ENCODE results near the gene C16orf74.
A peak's percentile ranks its signal among the peaks of the same experiment; 100 is the strongest.

The C16orf74 gene

GRCh38 chr16:85750827-85751697, at the start of gene C16orf74:
Gene C16orf74 (minus strand): TSS chr16:85751096. CDS start chr16:85735217, 15,879 bp downstream.
- no peak for DNase-seq

GRCh38 chr16:85800321-85800669, 49.4 kb upstream of the C16orf74 start:
- DNase-seq: no peak

- peak; percentile 34 to 63 for DNase-seq
Measured at GRCh38 chr16:85799497-85800320, 48.8 kb upstream of the C16orf74 start, which contains the start of the genes COX4I1 and EMC8. Gene COX4I1 (plus strand): TSS chr16:85799695. CDS start chr16:85801206, 1,511 bp downstream. Gene EMC8 (minus strand): TSS chr16:85799544. CDS start chr16:85799295, 249 bp downstream.

- no peak for DNase-seq
Measured at GRCh38 chr16:85798901-85799496, 48.1 kb upstream of the C16orf74 start.

GRCh38 chr16:85798283-85798776, 47.4 kb upstream of the C16orf74 start:
- DNase-seq: no peak

GRCh38 chr16:85796599-85796998, 45.7 kb upstream of the C16orf74 start:
- DNase-seq: no peak

- no peak for DNase-seq
Measured at GRCh38 chr16:85796152-85796551, 45.3 kb upstream of the C16orf74 start.

GRCh38 chr16:85794696-85795095, 43.8 kb upstream of the C16orf74 start:
- DNase-seq: no peak

- DNase-seq: no peak
Measured at GRCh38 chr16:85793662-85794298, 42.9 kb upstream of the C16orf74 start.

- no peak for DNase-seq
Measured at GRCh38 chr16:85789773-85790172, 38.9 kb upstream of the C16orf74 start.

GRCh38 chr16:85788819-85789218, 37.9 kb upstream of the C16orf74 start:
- DNase-seq: no peak

GRCh38 chr16:85785927-85786326, 35.0 kb upstream of the C16orf74 start:
- DNase-seq: no peak

- no peak for DNase-seq
Measured at GRCh38 chr16:85784813-85785212, 33.9 kb upstream of the C16orf74 start.

GRCh38 chr16:85783441-85783840, 32.5 kb upstream of the C16orf74 start:
- no peak for DNase-seq

GRCh38 chr16:85782451-85782850, 31.6 kb upstream of the C16orf74 start:
- no peak for DNase-seq

- DNase-seq: no peak
Measured at GRCh38 chr16:85781695-85782370, 30.9 kb upstream of the C16orf74 start.

- no peak for DNase-seq
Measured at GRCh38 chr16:85781156-85781555, 30.3 kb upstream of the C16orf74 start.

GRCh38 chr16:85780281-85780680, 29.4 kb upstream of the C16orf74 start:
- no peak for DNase-seq

- DNase-seq: no peak
Measured at GRCh38 chr16:85778873-85779272, 28.0 kb upstream of the C16orf74 start.

GRCh38 chr16:85777583-85778310, 26.9 kb upstream of the C16orf74 start:
- no peak for DNase-seq

GRCh38 chr16:85774811-85775210, 23.9 kb upstream of the C16orf74 start:
- DNase-seq: no peak
